Parathyroid adenoma (tissue), 2 donors: ENCODE results near the gene KLF6.

Source experiments
- H2AFZ ChIP-seq: fragments of 300-600 bp; sonication (generic); one replicate; pipeline ENCODE4 v1.7.0; 2017; ENCODE audit warnings: antibody characterized with exemption, mild to moderate bottlenecking
- H3K27ac ChIP-seq: fragments of 300-600 bp; sonication (generic); one replicate; pipeline ENCODE4 v1.7.0; 2017
- H3K27me3 ChIP-seq: fragments of 300-600 bp; sonication (generic); one replicate; pipeline ENCODE4 v1.7.0; 2017; ENCODE audit warnings: low read length; ENCODE audit not compliant: control insufficient read depth, insufficient read depth
- H3K36me3 ChIP-seq: fragments of 300-600 bp; sonication (generic); one replicate; pipeline ENCODE4 v1.7.0; 2017; ENCODE audit warnings: low read length; ENCODE audit not compliant: control insufficient read depth, insufficient read depth
- H3K4me1 ChIP-seq: fragments of 300-600 bp; sonication (generic); one replicate; pipeline ENCODE4 v1.7.0; 2017; ENCODE audit warnings: control low read depth
- H3K4me2 ChIP-seq: fragments of 300-600 bp; sonication (generic); one replicate; pipeline ENCODE4 v1.7.0; 2017; ENCODE audit warnings: low read length
- H3K4me3 ChIP-seq: fragments of 300-600 bp; sonication (generic); one replicate; pipeline ENCODE4 v1.7.0; 2017; ENCODE audit warnings: low read depth, low read length
- H3K79me2 ChIP-seq: fragments of 300-600 bp; sonication (generic); one replicate; pipeline ENCODE4 v1.7.0; 2017; ENCODE audit warnings: control low read depth
- H3K9ac ChIP-seq: fragments of 300-600 bp; sonication (generic); one replicate; pipeline ENCODE4 v1.7.0; 2017; ENCODE audit warnings: mild to moderate bottlenecking
- H3K9me3 ChIP-seq: fragments of 300-600 bp; sonication (generic); one replicate; pipeline ENCODE4 v1.7.0; 2017; ENCODE audit warnings: low read length; ENCODE audit not compliant: control insufficient read depth
- CTCF ChIP-seq: fragments of 300-600 bp; sonication (generic); IDR thresholded peaks from one replicate; pipeline ENCODE4 v1.7.0; 2017; ENCODE audit warnings: antibody characterized with exemption, mild to moderate bottlenecking
- donor health status: primary hyperparathyroidism.

Gene KLF6

DNA sequence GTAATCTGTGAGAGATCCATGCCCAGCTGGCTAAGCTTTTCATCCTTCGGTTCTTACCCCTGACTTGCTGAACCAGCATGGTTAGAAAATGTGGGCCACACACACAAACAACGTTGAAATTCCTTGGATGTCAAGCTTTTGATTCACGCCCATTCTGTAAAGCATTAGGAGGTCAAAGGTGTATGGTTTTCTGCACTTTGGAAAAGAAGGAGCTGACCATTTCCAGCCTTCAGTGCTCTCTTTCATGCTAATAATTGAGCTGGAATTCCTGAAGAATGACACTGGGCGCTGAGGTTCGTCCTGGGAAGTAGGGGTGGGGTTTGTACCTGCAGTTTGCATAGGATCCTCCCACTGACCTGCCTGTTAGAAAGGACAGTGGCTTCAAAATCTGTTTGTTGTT lies 23.1 kb downstream of the KLF6 start:
- TF ChIP-seq CTCF = no peak
- Histone ChIP-seq H3K9me3 (no peaks in the 10 kb centered on the region), H3K9ac (no peak overlapping the region), H3K36me3 (no peaks in the 10 kb centered on the region), H3K79me2 (no peaks in the 10 kb centered on the region), H3K27ac (no peak overlapping the region), H2AFZ (no peak overlapping the region), H3K27me3 (no peaks in the 10 kb centered on the region), H3K4me2 (no peak overlapping the region), H3K4me3 (no peak overlapping the region), H3K4me1 (no peaks in the 10 kb centered on the region)

- H3K36me3 ChIP-seq = no peaks in the 10 kb centered on the region
- no peak for TF ChIP-seq CTCF
- no peak overlapping the region for H3K4me2 ChIP-seq
- H3K4me3 ChIP-seq = no peak overlapping the region
- no peaks in the 10 kb centered on the region for H3K79me2 ChIP-seq
- no peaks in the 10 kb centered on the region for H3K9me3 ChIP-seq
- no peak overlapping the region for H3K27ac ChIP-seq
- H2AFZ ChIP-seq = no peak overlapping the region
- H3K4me1 ChIP-seq = no peaks in the 10 kb centered on the region
- no peak overlapping the region for H3K9ac ChIP-seq
- no peaks in the 10 kb centered on the region for H3K27me3 ChIP-seq
Observed at GRCh38 chr10:3761021-3761686, 23.9 kb downstream of the KLF6 start.

GRCh38 chr10:3760083-3760482 lies 24.9 kb downstream of the KLF6 start:
- Histone ChIP-seq H3K4me1 (no peaks in the 10 kb centered on the region), H3K36me3 (no peaks in the 10 kb centered on the region), H3K79me2 (no peaks in the 10 kb centered on the region), H3K9me3 (no peaks in the 10 kb centered on the region), H3K4me3 (no peak overlapping the region), H3K4me2 (no peak overlapping the region), H3K9ac (no peak overlapping the region), H2AFZ (no peak overlapping the region), H3K27ac (no peak overlapping the region), H3K27me3 (no peaks in the 10 kb centered on the region)
- TF ChIP-seq CTCF = no peak

GRCh38 chr10:3759397-3759796 lies 25.6 kb downstream of the KLF6 start:
- no peaks in the 10 kb centered on the region for H3K79me2 ChIP-seq
- no peak overlapping the region for H3K27ac ChIP-seq
- no peaks in the 10 kb centered on the region for H3K27me3 ChIP-seq
- no peak overlapping the region for H3K9ac ChIP-seq
- H3K4me3 ChIP-seq = no peak overlapping the region
- no peaks in the 10 kb centered on the region for H3K36me3 ChIP-seq
- no peaks in the 10 kb centered on the region for H3K9me3 ChIP-seq
- no peaks in the 10 kb centered on the region for H3K4me1 ChIP-seq
- no peak for TF ChIP-seq CTCF
- no peak overlapping the region for H2AFZ ChIP-seq
- H3K4me2 ChIP-seq = no peak overlapping the region

- Histone ChIP-seq H2AFZ (no peak overlapping the region), H3K4me1 (no peaks in the 10 kb centered on the region), H3K4me3 (no peak overlapping the region), H3K4me2 (no peak overlapping the region), H3K9ac (no peak overlapping the region), H3K36me3 (no peaks in the 10 kb centered on the region), H3K9me3 (no peaks in the 10 kb centered on the region), H3K27me3 (no peaks in the 10 kb centered on the region), H3K79me2 (no peaks in the 10 kb centered on the region), H3K27ac (no peak overlapping the region)
- no peak for TF ChIP-seq CTCF
Observed at GRCh38 chr10:3758491-3758970, 26.5 kb downstream of the KLF6 start.
